ES-I3 (cell line): Measurements from ENCODE around the gene CTH.

Source experiments
- H3K36me3 ChIP-seq: 2 replicates; pipeline ENCODE4 v1.6.1; 2013; ENCODE audit warnings: mild to moderate bottlenecking, low read length, control low read depth, moderate library complexity; ENCODE audit not compliant: insufficient read depth
- H3K4me1 ChIP-seq: 2 replicates; pipeline ENCODE4 v1.6.1; 2013; ENCODE audit warnings: mild to moderate bottlenecking, control low read depth, low read length; ENCODE audit not compliant: insufficient read depth
- H3K9ac ChIP-seq: 2 replicates; pipeline ENCODE4 v1.6.1; 2013; ENCODE audit warnings: low read depth, mild to moderate bottlenecking, low read length, moderate library complexity
- H3K9me3 ChIP-seq: 2 replicates; pipeline ENCODE4 v1.6.1; 2013; ENCODE audit warnings: mild to moderate bottlenecking, low read length, moderate library complexity; ENCODE audit not compliant: control insufficient read depth, insufficient read depth

Gene CTH

GRCh38 chr1:70486676-70487458, 75.8 kb downstream of the CTH start:
- no peaks in the 10 kb centered on the region for H3K36me3 ChIP-seq
- no peaks in the 10 kb centered on the region for H3K9me3 ChIP-seq
- 0 out of 2 replicates have a peak, but pooled peaks cover 3% of the 10 kb centered on the region for H3K4me1 ChIP-seq
- no peak overlapping the region for H3K9ac ChIP-seq

GRCh38 chr1:70487459-70487815, 76.4 kb downstream of the CTH start:
- 0 out of 2 replicates have a peak, but pooled peaks cover 3% of the 10 kb centered on the region for H3K4me1 ChIP-seq
- H3K9me3 ChIP-seq = no peaks in the 10 kb centered on the region
- no peaks in the 10 kb centered on the region for H3K36me3 ChIP-seq
- no peak overlapping the region for H3K9ac ChIP-seq

GRCh38 chr1:70487910-70488665, 77.0 kb downstream of the CTH start:
- Histone ChIP-seq H3K9me3 (no peaks in the 10 kb centered on the region), H3K9ac (no peak overlapping the region), H3K36me3 (no peaks in the 10 kb centered on the region), H3K4me1 (0 out of 2 replicates have a peak, but pooled peaks cover 3% of the 10 kb centered on the region)
